T47D (cell line): Measurements from ENCODE around the gene SHISA4.

ENCODE experiments used
- DNase-seq, 2 experiments: peaks; one replicate each; pipeline versions ENCODE4 v3.0.0 to v3.0.0-alpha.2; 2011 to 2012; ENCODE audit warnings: low read depth in 1 of 2, low spot score in 1 of 2
- JUND ChIP-seq: IDR thresholded peaks from 2 replicates; pipeline ENCODE4 v1.6.1; 2012; ENCODE audit warnings: low read depth
- in situ Hi-C: cut with HindIII; loops from 2 replicates; pipeline ENCODE4 v1.10.0; 2016; ENCODE audit warnings: low sequenced_read_pairs, low pct_unique_long_range_greater_than_20kb

SHISA4 gene

GRCh38 chr1:201859424-201859823 lies 29.3 kb upstream of the SHISA4 start:
- DNase-seq = no peak
- in situ Hi-C loops = no loop called here
- TF ChIP-seq JUND = no peak

- TF ChIP-seq JUND = no peak
- DNase-seq = no peak
- in situ Hi-C loops = no loop called here
Observed at GRCh38 chr1:201861448-201861847, 27.2 kb upstream of the SHISA4 start.

GRCh38 chr1:201870397-201870796 lies 18.3 kb upstream of the SHISA4 start:
- TF ChIP-seq JUND = no peak
- no peak for DNase-seq
- in situ Hi-C loops = no loop called here

GRCh38 chr1:201874672-201875071 lies 14.0 kb upstream of the SHISA4 start:
- in situ Hi-C loops = no loop called here
- TF ChIP-seq JUND = no peak
- no peak for DNase-seq

GRCh38 chr1:201876148-201876818 lies 12.4 kb upstream of the SHISA4 start:
- peak in 1 of 2 experiments; percentile 52 for DNase-seq
- in situ Hi-C loops = no loop called here

GRCh38 chr1:201877877-201878401 lies 10.8 kb upstream of the SHISA4 start:
- peak; percentile 56 to 89 for DNase-seq
- no peak for TF ChIP-seq JUND
- in situ Hi-C loops = no loop called here

More at GRCh38 chr1:201876148-201876818, 12.4 kb upstream of the SHISA4 start:
- TF ChIP-seq JUND = no peak

- in situ Hi-C loops = no loop called here
- no peak for DNase-seq
- TF ChIP-seq JUND = no peak
Observed at GRCh38 chr1:201880928-201881571, 7.6 kb upstream of the SHISA4 start.

GRCh38 chr1:201881617-201882016 lies 7.1 kb upstream of the SHISA4 start:
- no peak for DNase-seq
- no peak for TF ChIP-seq JUND
- in situ Hi-C loops = no loop called here

- in situ Hi-C loops = no loop called here
- no peak for DNase-seq
- TF ChIP-seq JUND = no peak
Observed at GRCh38 chr1:201882665-201883132, 6.0 kb upstream of the SHISA4 start.

- no peak for DNase-seq
- TF ChIP-seq JUND = no peak
- in situ Hi-C loops = no loop called here
Observed at GRCh38 chr1:201883266-201883665, 5.4 kb upstream of the SHISA4 start.

GRCh38 chr1:201883786-201884185 lies 4.9 kb upstream of the SHISA4 start:
- no peak for DNase-seq
- in situ Hi-C loops = no loop called here
- TF ChIP-seq JUND = no peak

- TF ChIP-seq JUND = no peak
- in situ Hi-C loops = no loop called here
- DNase-seq = no peak
Observed at GRCh38 chr1:201884425-201884824, 4.3 kb upstream of the SHISA4 start.

GRCh38 chr1:201885531-201886075 lies 3.1 kb upstream of the SHISA4 start:
- no peak for TF ChIP-seq JUND
- in situ Hi-C loops = no loop called here
- no peak for DNase-seq
